Measurements from ENCODE around the gene CELF3.
A peak's percentile ranks its signal among the peaks of the same experiment; 100 is the strongest.

Gene CELF3

DNA sequence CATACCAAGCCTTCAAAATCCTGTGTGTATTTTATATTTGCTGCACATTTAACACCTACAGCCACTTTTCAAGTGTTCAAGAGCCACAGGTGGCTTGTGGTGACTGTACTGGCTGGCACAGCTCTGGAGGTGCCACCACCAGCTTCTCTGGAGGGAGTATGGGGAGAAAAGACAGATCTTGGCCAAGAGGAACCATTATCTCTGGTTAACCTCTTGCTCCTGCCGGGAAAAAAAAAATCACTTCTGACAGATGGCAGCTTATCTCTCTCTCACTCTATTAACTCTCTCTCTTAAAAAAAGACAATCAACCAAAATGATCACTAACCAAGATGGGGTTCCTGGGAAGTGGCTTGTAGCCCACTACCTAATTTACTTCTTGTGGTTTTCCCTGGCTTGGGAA, 3.5 kb upstream of the CELF3 start:
- H3K9me3 ChIP-seq (ENCODE audit: insufficient read depth, low read length, severe bottlenecking), result no peaks in the 10 kb centered on the region
- no peak overlapping the region for H3K4me3 ChIP-seq (ENCODE audit: low read depth in 1 of 2, low read length in 2 of 2)
- H2AFZ ChIP-seq (ENCODE audit: low read depth, low read length), result no peak overlapping the region
- H3K9ac ChIP-seq (ENCODE audit: low read depth, low read length), result no peak overlapping the region
- H3K4me2 ChIP-seq (ENCODE audit: insufficient read depth, low read length), result no peak overlapping the region
- H3K27ac ChIP-seq (ENCODE audit: low read length), result no peak overlapping the region
- DNase-seq (no peak), ATAC-seq (ENCODE audit: insufficient read depth, low read depth) (peak; percentile 36; the same call in 1 of the 3 replicates)
- H3K36me3 ChIP-seq (ENCODE audit: insufficient read depth, low read length), result no peaks in the 10 kb centered on the region
- H3K4me1 ChIP-seq (ENCODE audit: insufficient read depth, low read length), result peaks cover 7% of the 10 kb centered on the region
- no peak for TF ChIP-seq EZH2 (IDR thresholded peaks at IDR 0.05; ENCODE audit: borderline replicate concordance, low read depth, low read length, severe bottlenecking)
- TF ChIP-seq, protein P1, sequence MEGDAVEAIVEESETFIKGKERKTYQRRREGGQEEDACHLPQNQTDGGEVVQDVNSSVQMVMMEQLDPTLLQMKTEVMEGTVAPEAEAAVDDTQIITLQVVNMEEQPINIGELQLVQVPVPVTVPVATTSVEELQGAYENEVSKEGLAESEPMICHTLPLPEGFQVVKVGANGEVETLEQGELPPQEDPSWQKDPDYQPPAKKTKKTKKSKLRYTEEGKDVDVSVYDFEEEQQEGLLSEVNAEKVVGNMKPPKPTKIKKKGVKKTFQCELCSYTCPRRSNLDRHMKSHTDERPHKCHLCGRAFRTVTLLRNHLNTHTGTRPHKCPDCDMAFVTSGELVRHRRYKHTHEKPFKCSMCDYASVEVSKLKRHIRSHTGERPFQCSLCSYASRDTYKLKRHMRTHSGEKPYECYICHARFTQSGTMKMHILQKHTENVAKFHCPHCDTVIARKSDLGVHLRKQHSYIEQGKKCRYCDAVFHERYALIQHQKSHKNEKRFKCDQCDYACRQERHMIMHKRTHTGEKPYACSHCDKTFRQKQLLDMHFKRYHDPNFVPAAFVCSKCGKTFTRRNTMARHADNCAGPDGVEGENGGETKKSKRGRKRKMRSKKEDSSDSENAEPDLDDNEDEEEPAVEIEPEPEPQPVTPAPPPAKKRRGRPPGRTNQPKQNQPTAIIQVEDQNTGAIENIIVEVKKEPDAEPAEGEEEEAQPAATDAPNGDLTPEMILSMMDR (IDR thresholded peaks at IDR 0.05; ENCODE audit: borderline replicate concordance, extremely low read depth, low read length, poor library complexity, severe bottlenecking), result no peak
- H3K27me3 ChIP-seq (ENCODE audit: insufficient read depth, low read length, poor library complexity), result peaks cover 26% of the 10 kb centered on the region
- H3K79me2 ChIP-seq (ENCODE audit: insufficient read depth, low read length), result no peaks in the 10 kb centered on the region
- no peaks in the 10 kb centered on the region for H4K20me1 ChIP-seq (ENCODE audit: insufficient read depth, low read length)

DNA sequence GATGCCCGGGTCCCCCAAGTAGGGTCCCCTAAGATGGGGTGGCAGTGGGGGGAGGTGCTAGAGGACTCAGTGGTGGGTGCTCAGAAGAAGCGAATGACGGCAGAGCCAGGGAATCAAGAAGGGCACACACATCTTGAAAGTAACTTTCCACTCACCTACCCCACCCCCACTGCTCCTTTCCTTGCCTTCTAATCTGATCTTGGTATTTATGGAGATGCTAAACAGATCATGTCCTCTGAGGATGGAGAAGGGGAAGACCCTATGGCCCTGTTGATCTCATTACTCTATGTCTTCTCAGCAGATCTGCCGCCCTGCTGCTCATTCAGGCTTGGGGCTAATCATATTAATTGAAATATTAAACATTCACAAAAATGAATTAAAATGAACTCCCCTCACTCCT, 2.1 kb upstream of the CELF3 start:
- Histone ChIP-seq H3K9me3 (ENCODE audit: insufficient read depth, low read length, severe bottlenecking) (no peaks in the 10 kb centered on the region), H3K4me1 (ENCODE audit: insufficient read depth, low read length) (peaks cover 7% of the 10 kb centered on the region), H3K36me3 (ENCODE audit: insufficient read depth, low read length) (no peaks in the 10 kb centered on the region), H3K27me3 (ENCODE audit: insufficient read depth, low read length, poor library complexity) (peaks cover 35% of the 10 kb centered on the region), H3K27ac (ENCODE audit: low read length) (no peak overlapping the region), H3K4me2 (ENCODE audit: insufficient read depth, low read length) (no peak overlapping the region), H2AFZ (ENCODE audit: low read depth, low read length) (no peak overlapping the region), H3K4me3 (ENCODE audit: low read depth in 1 of 2, low read length in 2 of 2) (no peak overlapping the region), H3K79me2 (ENCODE audit: insufficient read depth, low read length) (no peaks in the 10 kb centered on the region), H3K9ac (ENCODE audit: low read depth, low read length) (no peak overlapping the region), H4K20me1 (ENCODE audit: insufficient read depth, low read length) (no peaks in the 10 kb centered on the region)
- no peak for DNase-seq
- TF ChIP-seq, protein P1 (IDR thresholded peaks at IDR 0.05; ENCODE audit: borderline replicate concordance, extremely low read depth, low read length, poor library complexity, severe bottlenecking), result no peak
- TF ChIP-seq EZH2 (IDR thresholded peaks at IDR 0.05; ENCODE audit: borderline replicate concordance, low read depth, low read length, severe bottlenecking), result no peak
- ATAC-seq (ENCODE audit: insufficient read depth, low read depth), result no peak

DNA sequence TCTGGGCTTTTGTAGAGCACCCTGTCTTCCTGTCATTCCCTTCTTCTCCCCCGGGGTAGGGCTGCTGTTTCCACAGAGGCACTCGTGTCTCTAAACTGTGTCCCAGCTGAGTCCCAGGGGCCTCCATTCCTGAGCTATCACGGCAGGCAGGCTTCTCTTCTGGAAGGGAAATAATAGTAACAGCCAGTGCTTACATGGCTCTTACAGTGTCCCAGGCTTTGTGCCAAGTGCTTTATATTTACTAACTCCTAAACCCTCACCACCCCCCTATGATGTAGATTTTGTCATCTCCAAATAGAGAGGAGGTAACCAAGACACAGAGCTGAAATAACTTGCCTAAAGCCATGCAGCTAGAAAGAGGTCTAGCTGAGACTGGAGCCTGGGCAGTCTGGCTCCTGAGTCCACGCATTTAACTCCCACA, 1.4 kb upstream of the CELF3 start:
- no peaks in the 10 kb centered on the region for H4K20me1 ChIP-seq (ENCODE audit: insufficient read depth, low read length)
- H3K4me1 ChIP-seq (ENCODE audit: insufficient read depth, low read length), result peaks cover 7% of the 10 kb centered on the region
- H3K9ac ChIP-seq (ENCODE audit: low read depth, low read length), result no peak overlapping the region
- no peak overlapping the region for H3K27ac ChIP-seq (ENCODE audit: low read length)
- DNase-seq (no peak), ATAC-seq (ENCODE audit: insufficient read depth, low read depth) (no peak)
- no peaks in the 10 kb centered on the region for H3K79me2 ChIP-seq (ENCODE audit: insufficient read depth, low read length)
- no peaks in the 10 kb centered on the region for H3K36me3 ChIP-seq (ENCODE audit: insufficient read depth, low read length)
- no peak overlapping the region for H3K4me3 ChIP-seq (ENCODE audit: low read depth in 1 of 2, low read length in 2 of 2)
- no peak overlapping the region for H3K4me2 ChIP-seq (ENCODE audit: insufficient read depth, low read length)
- peaks cover 37% of the 10 kb centered on the region for H3K27me3 ChIP-seq (ENCODE audit: insufficient read depth, low read length, poor library complexity)
- H3K9me3 ChIP-seq (ENCODE audit: insufficient read depth, low read length, severe bottlenecking), result no peaks in the 10 kb centered on the region
- TF ChIP-seq, protein P1 (IDR thresholded peaks at IDR 0.05; ENCODE audit: borderline replicate concordance, extremely low read depth, low read length, poor library complexity, severe bottlenecking), result no peak
- no peak overlapping the region for H2AFZ ChIP-seq (ENCODE audit: low read depth, low read length)

DNA sequence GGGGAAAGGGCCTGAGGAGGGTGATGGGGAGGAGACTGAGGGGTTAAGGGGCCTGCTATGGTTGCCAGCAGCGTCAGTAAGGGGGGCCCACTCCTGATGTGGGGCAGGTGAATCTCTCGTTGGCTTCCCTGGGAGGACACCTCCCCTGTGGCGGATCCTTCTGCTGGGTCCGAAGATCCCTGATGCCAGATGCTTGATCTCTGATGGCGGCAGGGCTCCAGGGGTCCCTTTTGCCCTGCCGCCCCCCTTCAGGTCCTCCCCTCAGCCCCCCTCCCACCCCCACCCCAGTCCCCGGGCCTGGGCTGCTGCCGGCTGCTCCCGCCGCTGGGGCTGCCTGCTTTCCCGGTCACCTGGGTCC, 219 bp downstream of the CELF3 start:
- H2AFZ ChIP-seq (ENCODE audit: low read depth, low read length), result no peak overlapping the region
- ATAC-seq (ENCODE audit: insufficient read depth, low read depth) (no peak), DNase-seq (no peak)
- no peaks in the 10 kb centered on the region for H3K79me2 ChIP-seq (ENCODE audit: insufficient read depth, low read length)
- TF ChIP-seq, protein P1 (IDR thresholded peaks at IDR 0.05; ENCODE audit: borderline replicate concordance, extremely low read depth, low read length, poor library complexity, severe bottlenecking), result no peak
- H4K20me1 ChIP-seq (ENCODE audit: insufficient read depth, low read length), result no peaks in the 10 kb centered on the region
- no peak overlapping the region for H3K27ac ChIP-seq (ENCODE audit: low read length)
- H3K27me3 ChIP-seq (ENCODE audit: insufficient read depth, low read length, poor library complexity), result peaks cover 27% of the 10 kb centered on the region
- no peak overlapping the region for H3K4me3 ChIP-seq (ENCODE audit: low read depth in 1 of 2, low read length in 2 of 2)
- no peak overlapping the region for H3K9ac ChIP-seq (ENCODE audit: low read depth, low read length)
- H3K4me2 ChIP-seq (ENCODE audit: insufficient read depth, low read length), result no peak overlapping the region
- H3K36me3 ChIP-seq (ENCODE audit: insufficient read depth, low read length), result no peaks in the 10 kb centered on the region
- H3K4me1 ChIP-seq (ENCODE audit: insufficient read depth, low read length), result peaks cover under 1% of the 10 kb centered on the region; the same call in 1 of the 2 replicates
- no peaks in the 10 kb centered on the region for H3K9me3 ChIP-seq (ENCODE audit: insufficient read depth, low read length, severe bottlenecking)
